Camera-type eye (tissue), 1 donor: Measurements from ENCODE around the gene KRTAP26-1. TPM values are rescaled to one million over a fixed set of nuclear protein-coding genes. Genes with fewer than 3 reads are reported as not detected.

Experiments used
- total RNA-seq: library from RNA; depleted of rRNA; stranded (reverse); fragments of >200 nt; gene quantifications from one replicate; pipeline ENCODE4 v1.2.3, GENCODE V29; 2014

Gene KRTAP26-1, protein sequence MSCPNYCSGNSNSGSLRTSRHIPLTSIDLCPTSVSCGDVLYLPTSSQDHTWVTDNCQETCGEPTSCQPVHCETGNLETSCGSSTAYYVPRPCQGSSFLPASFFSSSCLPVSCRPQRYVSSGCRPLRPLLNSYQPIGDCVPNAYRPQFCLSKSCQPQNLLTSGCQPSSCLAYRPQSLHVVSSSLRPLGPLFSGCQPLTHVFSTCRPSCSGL
- total RNA-seq, result not detected

DNA sequence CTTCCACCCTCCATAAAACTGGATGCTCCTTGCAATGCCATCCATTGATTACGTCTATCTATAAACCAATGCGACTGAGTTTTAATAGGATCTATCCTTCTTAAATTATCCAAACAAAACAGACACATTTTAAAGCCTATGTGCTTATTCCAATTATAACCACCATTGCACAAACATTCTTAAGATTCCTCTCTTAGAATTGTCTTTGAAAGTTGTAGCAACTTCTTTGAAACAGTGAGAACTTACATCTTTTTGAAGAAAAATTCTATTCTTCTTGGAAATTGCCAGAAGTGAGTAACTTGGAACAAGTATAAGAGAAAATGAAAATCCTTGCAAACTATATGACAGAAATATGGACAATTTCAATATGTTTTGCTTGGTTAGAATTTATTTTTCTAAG is at the start of gene KRTAP26-1:
KRTAP26-1 (minus strand) TSS at position 101 of the 400 bp plus-strand sequence. CDS start 280 bp downstream, outside the sequence.

DNA sequence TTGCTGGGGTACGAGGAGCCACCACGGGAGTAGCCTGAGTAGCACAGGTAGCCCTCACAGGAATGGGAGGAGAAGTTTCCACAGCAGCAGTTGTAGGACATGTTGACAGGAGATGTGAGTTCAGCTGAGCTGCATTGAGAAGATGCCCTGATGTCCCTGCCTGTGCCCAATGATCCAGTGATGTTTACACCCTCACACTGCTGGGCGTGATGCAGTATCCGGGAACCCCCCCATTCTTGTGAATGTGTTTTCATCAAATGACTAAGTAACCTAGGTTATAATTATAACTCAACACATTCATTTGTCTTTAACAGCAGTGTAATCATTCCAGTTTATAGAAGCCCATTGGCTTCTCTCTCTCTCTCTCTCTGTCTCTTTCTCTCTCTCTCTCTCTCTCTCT is 28.4 kb upstream of the KRTAP26-1 start, which contains the start of gene KRTAP23-1:
KRTAP23-1 (minus strand) TSS at position 101 of the 400 bp plus-strand sequence; CDS start at position 101, 0 bp downstream.

GRCh38 chr21:30337276-30337744 is 17.2 kb upstream of the KRTAP26-1 start, which contains the start of gene KRTAP27-1:
TSS of gene KRTAP27-1 (minus strand) at chr21:30337694. CDS start at chr21:30337668, 26 bp downstream.

GRCh38 chr21:30289215-30289614 is 30.9 kb downstream of the KRTAP26-1 start, which contains the start of gene KRTAP25-1:
TSS of gene KRTAP25-1 (minus strand) at chr21:30289514. CDS start at chr21:30289490, 24 bp downstream.

GRCh38 chr21:30282850-30283249 is 37.3 kb downstream of the KRTAP26-1 start, which contains the start of gene KRTAP24-1:
TSS of gene KRTAP24-1 (minus strand) at chr21:30282950. CDS start at chr21:30282932, 18 bp downstream.

Other genes with a start within 250 kb of the KRTAP26-1 start
- not detected for gene CLDN17, start 153.5 kb downstream of the KRTAP26-1 start, total RNA-seq
- gene CLDN8, start 104.2 kb downstream of the KRTAP26-1 start, total RNA-seq, result 2.0 TPM
- gene KRTAP24-1, start 37.4 kb downstream of the KRTAP26-1 start, total RNA-seq, result not detected
- not detected for gene KRTAP25-1, start 30.8 kb downstream of the KRTAP26-1 start, total RNA-seq
- gene KRTAP27-1, start 17.4 kb upstream of the KRTAP26-1 start, total RNA-seq, result not detected
- not detected for gene KRTAP23-1, start 28.3 kb upstream of the KRTAP26-1 start, total RNA-seq
- not detected for gene KRTAP13-2, start 52.0 kb upstream of the KRTAP26-1 start, total RNA-seq
- not detected for gene KRTAP13-1, start 75.7 kb upstream of the KRTAP26-1 start, total RNA-seq
- gene KRTAP13-3, start 105.6 kb upstream of the KRTAP26-1 start, total RNA-seq, result not detected
- gene KRTAP13-4, start 109.9 kb upstream of the KRTAP26-1 start, total RNA-seq, result not detected
- not detected for gene KRTAP15-1, start 120.0 kb upstream of the KRTAP26-1 start, total RNA-seq
- gene KRTAP19-1, start 160.1 kb upstream of the KRTAP26-1 start, total RNA-seq, result not detected
- gene KRTAP19-2, start 167.1 kb upstream of the KRTAP26-1 start, total RNA-seq, result not detected
- gene KRTAP19-3, start 171.7 kb upstream of the KRTAP26-1 start, total RNA-seq, result not detected
- gene KRTAP19-4, start 176.8 kb upstream of the KRTAP26-1 start, total RNA-seq, result not detected
- gene KRTAP19-5, start 181.8 kb upstream of the KRTAP26-1 start, total RNA-seq, result not detected
- not detected for gene KRTAP19-6, start 221.5 kb upstream of the KRTAP26-1 start, total RNA-seq
- gene KRTAP19-7, start 241.0 kb upstream of the KRTAP26-1 start, total RNA-seq, result not detected